Measurements from ENCODE around the gene ZGLP1. TPM values are rescaled to one million over a fixed set of nuclear protein-coding genes. Genes with fewer than 3 reads are reported as not detected.
A peak's percentile ranks its signal among the peaks of the same experiment; 100 is the strongest.

The ZGLP1 gene
- total RNA-seq, 6 experiments from 2014 or later: 1.00 to 2.7 (median 2.1) TPM

- no peak for TF ChIP-seq CTCF (IDR thresholded peaks at IDR 0.05)
- Mint-ChIP-seq H3K27ac (peak overlapping the region; percentile 96), H3K9me3 (no peaks in the 10 kb centered on the region; the same call in 1 of the 2 replicates), H3K36me3 (ENCODE audit: low read depth) (peaks cover 16% of the 10 kb centered on the region), H3K27me3 (ENCODE audit: insufficient read depth) (peaks cover 8% of the 10 kb centered on the region), H3K4me3 (peak overlapping the region; percentile 91), H3K4me1 (ENCODE audit: low read depth) (peaks cover 35% of the 10 kb centered on the region)
- DNase-seq: peak; percentile 63
Measured at GRCh38 chr19:10288662-10289166, 20.9 kb downstream of the ZGLP1 start.

GRCh38 chr19:10286803-10287737 lies 22.5 kb downstream of the ZGLP1 start, which contains the start of gene ICAM4:
Gene ICAM4 (plus strand): TSS chr19:10286955. CDS start chr19:10287013, 58 bp downstream.
- TF ChIP-seq CTCF (IDR thresholded peaks at IDR 0.05): no peak
- H3K9me3 Mint-ChIP-seq: no peaks in the 10 kb centered on the region
- no peak within 1 kb of the TSS for H3K4me3 Mint-ChIP-seq
- no peak within 1 kb of the TSS for H3K27ac Mint-ChIP-seq
- DNase-seq: no peak
- H3K36me3 Mint-ChIP-seq (ENCODE audit: low read depth): peaks cover 6% of the 10 kb centered on the region
- peaks cover 8% of the 10 kb centered on the region for H3K27me3 Mint-ChIP-seq (ENCODE audit: insufficient read depth)
- peaks cover 34% of the 10 kb centered on the region for H3K4me1 Mint-ChIP-seq (ENCODE audit: low read depth)

- DNase-seq: no peak
- H3K4me1 Mint-ChIP-seq (ENCODE audit: low read depth): peaks cover 22% of the 10 kb centered on the region
- H3K27me3 Mint-ChIP-seq (ENCODE audit: insufficient read depth): peaks cover 3% of the 10 kb centered on the region; the same call in 1 of the 2 replicates
Measured at GRCh38 chr19:10285393-10285792, 24.2 kb downstream of the ZGLP1 start.

GRCh38 chr19:10284960-10285278 lies 24.7 kb downstream of the ZGLP1 start:
- no peak overlapping the region for H3K4me3 Mint-ChIP-seq
- peaks cover 2% of the 10 kb centered on the region; the same call in 1 of the 2 replicates for H3K27me3 Mint-ChIP-seq (ENCODE audit: insufficient read depth)
- no peaks in the 10 kb centered on the region for H3K9me3 Mint-ChIP-seq
- no peak for TF ChIP-seq CTCF (IDR thresholded peaks at IDR 0.05)
- H3K27ac Mint-ChIP-seq: no peak overlapping the region
- DNase-seq: no peak
- peaks cover 17% of the 10 kb centered on the region for H3K4me1 Mint-ChIP-seq (ENCODE audit: low read depth)
- peaks cover 6% of the 10 kb centered on the region; the same call in 1 of the 2 replicates for H3K36me3 Mint-ChIP-seq (ENCODE audit: low read depth)

More at GRCh38 chr19:10285393-10285792, 24.2 kb downstream of the ZGLP1 start:
- Mint-ChIP-seq H3K4me3 (no peak overlapping the region), H3K27ac (no peak overlapping the region), H3K36me3 (ENCODE audit: low read depth) (peaks cover 6% of the 10 kb centered on the region; the same call in 1 of the 2 replicates), H3K9me3 (no peaks in the 10 kb centered on the region)
- no peak for TF ChIP-seq CTCF (IDR thresholded peaks at IDR 0.05)

- peaks cover 6% of the 10 kb centered on the region; the same call in 1 of the 2 replicates for H3K36me3 Mint-ChIP-seq (ENCODE audit: low read depth)
- no peak for DNase-seq
- peaks cover 17% of the 10 kb centered on the region for H3K4me1 Mint-ChIP-seq (ENCODE audit: low read depth)
- H3K27me3 Mint-ChIP-seq (ENCODE audit: insufficient read depth): peaks cover 2% of the 10 kb centered on the region; the same call in 1 of the 2 replicates
- no peaks in the 10 kb centered on the region for H3K9me3 Mint-ChIP-seq
- no peak overlapping the region for H3K4me3 Mint-ChIP-seq
- H3K27ac Mint-ChIP-seq: no peak overlapping the region
- no peak for TF ChIP-seq CTCF (IDR thresholded peaks at IDR 0.05)
Measured at GRCh38 chr19:10284065-10284959, 25.3 kb downstream of the ZGLP1 start.

Measured in HFFc6 (cell line).